ENCODE data around the gene ISL1.

ISL1 gene

DNA sequence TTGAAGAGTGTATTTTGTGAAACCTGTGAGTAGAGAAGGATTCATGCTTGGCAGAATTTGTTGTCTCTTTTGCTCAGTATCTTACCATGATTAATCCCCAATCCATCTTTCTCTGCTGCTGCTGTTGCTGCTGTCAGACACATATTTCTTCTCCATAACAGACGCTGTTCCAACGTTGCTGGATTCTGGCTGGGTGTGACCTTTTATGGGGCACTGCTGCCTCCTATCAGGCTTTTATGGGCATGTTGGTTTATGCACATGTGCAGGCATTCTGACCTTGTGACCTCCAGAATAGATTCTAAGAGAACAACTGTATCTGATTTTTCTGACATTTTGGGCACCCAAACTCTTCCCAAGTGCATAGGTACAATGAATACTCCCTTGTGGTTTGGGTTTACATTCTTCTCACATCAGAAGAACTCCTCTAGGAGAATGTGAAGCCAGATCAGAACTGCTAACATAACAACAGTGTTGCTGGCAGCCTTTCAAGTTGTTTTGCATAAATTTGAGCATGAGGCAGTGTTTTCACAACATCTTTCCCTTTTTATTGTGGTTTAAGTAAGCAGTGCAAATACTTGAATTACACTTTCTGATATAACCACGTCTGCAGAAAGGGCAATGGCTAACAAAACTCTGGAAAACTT, 9.2 kb upstream of the ISL1 start:
- no peak for DNase-seq (ENCODE audit: extremely low read depth, low read depth)
- TF ChIP-seq, protein P1, sequence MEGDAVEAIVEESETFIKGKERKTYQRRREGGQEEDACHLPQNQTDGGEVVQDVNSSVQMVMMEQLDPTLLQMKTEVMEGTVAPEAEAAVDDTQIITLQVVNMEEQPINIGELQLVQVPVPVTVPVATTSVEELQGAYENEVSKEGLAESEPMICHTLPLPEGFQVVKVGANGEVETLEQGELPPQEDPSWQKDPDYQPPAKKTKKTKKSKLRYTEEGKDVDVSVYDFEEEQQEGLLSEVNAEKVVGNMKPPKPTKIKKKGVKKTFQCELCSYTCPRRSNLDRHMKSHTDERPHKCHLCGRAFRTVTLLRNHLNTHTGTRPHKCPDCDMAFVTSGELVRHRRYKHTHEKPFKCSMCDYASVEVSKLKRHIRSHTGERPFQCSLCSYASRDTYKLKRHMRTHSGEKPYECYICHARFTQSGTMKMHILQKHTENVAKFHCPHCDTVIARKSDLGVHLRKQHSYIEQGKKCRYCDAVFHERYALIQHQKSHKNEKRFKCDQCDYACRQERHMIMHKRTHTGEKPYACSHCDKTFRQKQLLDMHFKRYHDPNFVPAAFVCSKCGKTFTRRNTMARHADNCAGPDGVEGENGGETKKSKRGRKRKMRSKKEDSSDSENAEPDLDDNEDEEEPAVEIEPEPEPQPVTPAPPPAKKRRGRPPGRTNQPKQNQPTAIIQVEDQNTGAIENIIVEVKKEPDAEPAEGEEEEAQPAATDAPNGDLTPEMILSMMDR (IDR thresholded peaks at IDR 0.05; ENCODE audit: low read depth, low read length, missing control alignments), result no peak
- H3K4me3 ChIP-seq (replicated peaks; ENCODE audit: low read depth, low read length), result no peak overlapping the region

DNA sequence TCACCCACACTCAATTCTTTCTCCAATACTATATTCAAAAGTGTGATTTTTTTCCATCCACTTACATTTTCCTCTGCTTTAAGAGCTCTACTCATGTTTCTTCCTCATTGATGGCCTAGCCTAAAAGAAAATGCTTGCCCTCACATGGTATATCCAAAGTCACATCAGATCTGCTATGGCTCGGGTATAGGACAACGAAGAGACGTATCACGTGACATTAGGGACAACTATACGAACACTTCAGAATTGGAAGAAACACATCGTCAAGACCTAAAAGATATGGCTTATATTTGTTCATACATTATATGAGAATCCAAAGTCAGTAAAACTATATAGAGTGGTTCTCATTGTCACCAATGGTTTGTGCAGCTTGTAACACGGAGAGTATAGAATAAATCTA, 8.2 kb upstream of the ISL1 start:
- H3K4me3 ChIP-seq (replicated peaks; ENCODE audit: low read depth, low read length), result no peak overlapping the region
- no peak for DNase-seq (ENCODE audit: extremely low read depth, low read depth)
- TF ChIP-seq, protein P1 (IDR thresholded peaks at IDR 0.05; ENCODE audit: low read depth, low read length, missing control alignments), result no peak

DNA sequence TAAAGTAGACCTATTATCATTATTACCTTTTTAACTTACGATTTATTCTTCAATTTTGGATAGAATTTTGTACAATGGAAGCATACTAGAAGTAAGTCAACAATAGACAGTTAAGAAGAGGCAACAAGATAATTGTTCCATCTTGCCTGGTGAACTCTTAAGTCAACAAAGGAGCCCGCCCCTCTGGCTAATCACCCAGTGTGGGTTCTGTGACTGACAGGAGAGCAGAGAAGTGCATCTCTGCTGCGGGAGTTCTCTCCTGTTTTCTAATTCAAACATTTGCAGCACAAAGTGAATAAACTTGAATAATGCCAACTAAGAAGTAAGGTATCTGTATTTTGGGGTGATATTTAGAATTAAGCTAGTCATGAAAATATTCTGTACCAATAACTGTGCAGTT, 6.7 kb upstream of the ISL1 start:
- no peak overlapping the region for H3K4me3 ChIP-seq (replicated peaks; ENCODE audit: low read depth, low read length)
- TF ChIP-seq, protein P1 (IDR thresholded peaks at IDR 0.05; ENCODE audit: low read depth, low read length, missing control alignments), result no peak
- DNase-seq (ENCODE audit: extremely low read depth, low read depth), result no peak

GRCh38 chr5:51377151-51378060, 5.8 kb upstream of the ISL1 start:
- TF ChIP-seq, protein P1 (IDR thresholded peaks at IDR 0.05; ENCODE audit: low read depth, low read length, missing control alignments), result no peak
- no peak overlapping the region for H3K4me3 ChIP-seq (replicated peaks; ENCODE audit: low read depth, low read length)

DNA sequence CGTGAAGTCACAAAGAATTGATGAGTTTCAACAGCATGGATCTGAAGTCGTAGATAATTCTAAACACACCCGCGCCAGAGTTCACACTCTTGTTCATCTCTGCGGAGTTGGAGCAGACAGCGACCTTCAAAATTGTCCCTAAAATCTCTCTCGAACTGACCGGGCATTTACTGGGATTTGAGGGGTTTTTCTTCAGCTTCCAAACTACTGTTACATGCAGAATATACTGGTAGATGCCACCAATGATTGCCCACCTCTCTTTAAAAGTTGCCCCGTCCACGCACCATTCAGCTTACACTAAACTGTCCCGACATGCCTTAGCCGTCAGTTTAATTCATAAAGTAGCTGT, 5.2 kb upstream of the ISL1 start:
- no peak for DNase-seq (ENCODE audit: extremely low read depth, low read depth)
- H3K4me3 ChIP-seq (replicated peaks; ENCODE audit: low read depth, low read length), result peak overlapping the region; percentile 38; the same call in 1 of the 2 replicates
- TF ChIP-seq, protein P1 (IDR thresholded peaks at IDR 0.05; ENCODE audit: low read depth, low read length, missing control alignments), result no peak

More at GRCh38 chr5:51377151-51378060, 5.8 kb upstream of the ISL1 start:
- no peak for DNase-seq (ENCODE audit: extremely low read depth, low read depth)

GRCh38 chr5:51378448-51379330, 4.6 kb upstream of the ISL1 start:
- peak overlapping the region; percentile 38 for H3K4me3 ChIP-seq (replicated peaks; ENCODE audit: low read depth, low read length)
- DNase-seq (ENCODE audit: extremely low read depth, low read depth), result no peak
- TF ChIP-seq, protein P1 (IDR thresholded peaks at IDR 0.05; ENCODE audit: low read depth, low read length, missing control alignments), result no peak
